Thyroid gland (tissue), 4 donors: ENCODE measurements around the gene WFDC10B.

Experiments
- CTCF ChIP-seq, 6 experiments: fragments of 200-600 bp in 3 of 6; fragments of 450-650 bp in 3 of 6; sonication (generic) in 3 of 6; IDR thresholded peaks; one replicate each; pipeline ENCODE4 v1.5.1; 2016 to 2019; ENCODE audit warnings: antibody characterized with exemption in 6 of 6, mild to moderate bottlenecking in 2 of 6, inconsistent platforms in 1 of 6, moderate library complexity in 1 of 6
- POLR2A ChIP-seq, 2 donors: fragments of 450-650 bp; IDR thresholded peaks; one replicate each; pipeline ENCODE4 v1.6.1; 2017; ENCODE audit warnings: antibody characterized with exemption in 2 of 2, mild to moderate bottlenecking in 2 of 2, moderate library complexity in 1 of 2

- TF ChIP-seq CTCF (IDR thresholded peaks at IDR 0.05): no peak
- TF ChIP-seq POLR2A (IDR thresholded peaks at IDR 0.05): no peak
These were observed 20.3 kb upstream of the WFDC10B start for GRCh38 chr20:45725134-45725533.
